Fibroblast of lung (primary cell): ENCODE measurements around the gene ENDOD1. TPM values are rescaled to one million over a fixed set of nuclear protein-coding genes. Genes with fewer than 3 reads are reported as not detected.

Source experiments
- DNase-seq, 2 donors: peaks; one replicate each; pipeline versions ENCODE4 v3.0.0 to v3.0.0-alpha.2; 2010; ENCODE audit warnings: low read depth in 2 of 2
- H2AFZ ChIP-seq: 2 replicates; pipeline ENCODE4 v1.5.1; 2012; ENCODE audit warnings: low read length, control low read depth, inconsistent platforms
- H3K27ac ChIP-seq: 2 replicates; pipeline ENCODE4 v1.5.1; 2011; ENCODE audit warnings: low read length, control low read depth; ENCODE audit not compliant: insufficient read depth
- H3K27me3 ChIP-seq: 2 replicates; pipeline ENCODE4 v1.5.1; 2011; ENCODE audit warnings: mild to moderate bottlenecking, low read length; ENCODE audit not compliant: control insufficient read depth, insufficient read depth
- H3K36me3 ChIP-seq: 2 replicates; pipeline ENCODE4 v1.5.1; 2011; ENCODE audit warnings: low read length; ENCODE audit not compliant: control insufficient read depth, insufficient read depth
- H3K4me1 ChIP-seq: 2 replicates; pipeline ENCODE4 v1.5.1; 2011; ENCODE audit warnings: low read length; ENCODE audit not compliant: control insufficient read depth, insufficient read depth; ENCODE audit errors: extremely low read depth
- H3K4me2 ChIP-seq: 2 replicates; pipeline ENCODE4 v1.5.1; 2011; ENCODE audit warnings: low read length, control low read depth; ENCODE audit not compliant: insufficient read depth; ENCODE audit errors: extremely low read depth
- H3K4me3 ChIP-seq, 4 experiments: fragments of 200-600 bp in 1 of 4; sonication (generic) in 1 of 4; replicated peaks in 1 of 4; 2 replicates each; pipeline ENCODE4 v1.5.1; 2011 to 2016; ENCODE audit warnings: low read length in 4 of 4, low read depth in 3 of 4, mild to moderate bottlenecking in 3 of 4, control low read depth in 2 of 4, inconsistent platforms in 1 of 4, mixed read lengths in 1 of 4; ENCODE audit not compliant: insufficient read depth in 1 of 4; ENCODE audit errors: control extremely low read depth in 1 of 4
- H3K79me2 ChIP-seq: 2 replicates; pipeline ENCODE4 v1.5.1; 2012; ENCODE audit warnings: mild to moderate bottlenecking, low read length, inconsistent platforms; ENCODE audit not compliant: control insufficient read depth, insufficient read depth
- H3K9ac ChIP-seq: 2 replicates; pipeline ENCODE4 v1.5.1; 2011; ENCODE audit warnings: mild to moderate bottlenecking, low read length, control low read depth; ENCODE audit not compliant: insufficient read depth
- H3K9me3 ChIP-seq: 2 replicates; pipeline ENCODE4 v1.5.1; 2012; ENCODE audit warnings: low read depth, low read length; ENCODE audit not compliant: control insufficient read depth, insufficient read depth
- H4K20me1 ChIP-seq: 2 replicates; pipeline ENCODE4 v1.5.1; 2011; ENCODE audit warnings: low read length; ENCODE audit not compliant: control insufficient read depth, insufficient read depth; ENCODE audit errors: extremely low read depth
- CTCF ChIP-seq, 2 donors: IDR thresholded peaks in 1 of 2; conservative IDR thresholded peaks in 1 of 2; 1 replicate in 1 of 2; 2 replicates in 1 of 2; pipeline ENCODE4 v1.5.1; 2011 to 2012; ENCODE audit warnings: low read length in 2 of 2, control low read depth in 1 of 2, inconsistent platforms in 1 of 2, low read depth in 1 of 2, mild to moderate bottlenecking in 1 of 2
- EZH2 ChIP-seq: IDR thresholded peaks from 2 replicates; pipeline ENCODE4 v1.5.1; 2012; ENCODE audit warnings: low read length, control low read depth, mild to moderate bottlenecking; ENCODE audit errors: missing control alignments
- polyA plus RNA-seq, 2 donors: library from polyadenylated mRNA; depleted of rRNA in 1 of 2; stranded (reverse) in 1 of 2; unstranded in 1 of 2; fragments of >200 nt; gene quantifications; 2 replicates each; pipeline ENCODE4 v1.2.1, GENCODE V29; 2011 to 2012; ENCODE audit warnings: missing spikeins in 1 of 2
- total RNA-seq: library from RNA; depleted of rRNA; stranded (reverse); fragments of >200 nt; gene quantifications from 2 replicates; pipeline ENCODE4 v1.2.1, GENCODE V29; 2014

ENDOD1 gene
- total and polyA plus RNA-seq, 2 donors (not counting 1 experiment from before 2014, with no cell fraction given) = 33.4 to 50.8 TPM

GRCh38 chr11:95081412-95081811 lies 8.2 kb upstream of the ENDOD1 start:
- Histone ChIP-seq H3K27me3 (no peaks in the 10 kb centered on the region), H3K9ac (no peak overlapping the region), H3K4me2 (no peak overlapping the region), H3K27ac (no peak overlapping the region), H3K4me3 (no peak overlapping the region), H3K9me3 (no peaks in the 10 kb centered on the region), H4K20me1 (no peaks in the 10 kb centered on the region), H2AFZ (peak overlapping the region; percentile 22), H3K79me2 (no peaks in the 10 kb centered on the region), H3K36me3 (no peaks in the 10 kb centered on the region), H3K4me1 (peaks cover 2% of the 10 kb centered on the region)
- DNase-seq = peak in 1 of 2 donors; percentile 18
- TF ChIP-seq EZH2 (no peak), CTCF (conservative IDR thresholded peaks at IDR 0.05 in 1 of 2, IDR thresholded peaks at IDR 0.05 in 1 of 2; ENCODE audit: low read depth in 1 of 2, low read length in 2 of 2) (no peak)

- Histone ChIP-seq H3K79me2 (no peaks in the 10 kb centered on the region), H3K4me3 (no peak overlapping the region), H3K9me3 (no peaks in the 10 kb centered on the region), H3K4me1 (no peaks in the 10 kb centered on the region), H3K27me3 (no peaks in the 10 kb centered on the region), H3K9ac (no peak overlapping the region), H3K4me2 (no peak overlapping the region), H3K36me3 (no peaks in the 10 kb centered on the region), H4K20me1 (no peaks in the 10 kb centered on the region), H3K27ac (no peak overlapping the region), H2AFZ (no peak overlapping the region)
- DNase-seq = no peak
- TF ChIP-seq EZH2 (no peak), CTCF (conservative IDR thresholded peaks at IDR 0.05 in 1 of 2, IDR thresholded peaks at IDR 0.05 in 1 of 2; ENCODE audit: low read depth in 1 of 2, low read length in 2 of 2) (no peak)
These were observed 7.1 kb upstream of the ENDOD1 start for GRCh38 chr11:95082576-95083001.

GRCh38 chr11:95084509-95084908 lies 5.1 kb upstream of the ENDOD1 start:
- Histone ChIP-seq H2AFZ (no peak overlapping the region), H3K9me3 (no peaks in the 10 kb centered on the region), H3K27ac (no peak overlapping the region), H3K4me2 (no peak overlapping the region), H3K36me3 (no peaks in the 10 kb centered on the region), H3K4me1 (no peaks in the 10 kb centered on the region), H3K4me3 (no peak overlapping the region), H3K27me3 (no peaks in the 10 kb centered on the region), H3K79me2 (no peaks in the 10 kb centered on the region), H4K20me1 (no peaks in the 10 kb centered on the region), H3K9ac (no peak overlapping the region)
- TF ChIP-seq CTCF (conservative IDR thresholded peaks at IDR 0.05 in 1 of 2, IDR thresholded peaks at IDR 0.05 in 1 of 2; ENCODE audit: low read depth in 1 of 2, low read length in 2 of 2) (no peak), EZH2 (no peak)
- peak in 1 of 2 donors; percentile 79 for DNase-seq
